Kidney tubule cell (primary cell): ENCODE data around the gene ZBTB47.

Experiments used
- DNase-seq: peaks from one replicate; pipeline ENCODE4 v3.0.0-alpha.2; 2018; ENCODE audit warnings: low spot score

Gene ZBTB47

DNA sequence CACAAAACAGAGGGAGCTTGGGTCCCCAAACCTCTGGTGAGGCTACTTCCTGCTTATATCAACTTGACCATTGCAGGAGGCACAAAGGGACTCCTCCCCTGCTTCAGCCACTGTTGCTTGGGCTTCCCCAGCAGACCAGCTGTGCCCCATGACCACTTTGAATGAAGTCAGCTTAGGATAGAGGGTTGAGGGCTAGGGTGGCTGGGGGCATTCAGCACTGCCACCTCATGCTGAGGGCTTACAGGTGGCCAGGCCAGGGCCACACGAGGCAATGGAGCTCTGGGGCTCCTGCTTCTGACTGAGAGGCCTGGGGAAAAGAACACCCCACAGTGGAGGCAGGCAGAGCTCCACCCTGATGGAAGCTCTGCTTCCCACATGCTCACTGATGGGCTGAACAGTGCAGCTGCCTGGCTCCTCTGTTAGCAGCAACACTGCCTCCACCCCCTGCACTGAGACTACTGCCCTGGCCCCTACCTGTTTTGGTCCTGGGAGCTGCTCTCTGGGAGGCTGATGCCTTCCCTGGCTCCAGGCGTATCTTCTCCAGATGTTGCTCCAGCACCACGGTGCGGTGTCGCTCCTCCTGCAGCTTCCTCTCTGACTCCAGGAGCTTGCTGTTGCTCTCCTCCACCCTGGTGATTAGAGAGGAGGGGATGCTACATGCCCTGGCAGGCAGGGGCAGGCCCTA is 59.3 kb downstream of the ZBTB47 start:
- DNase-seq: no peak

DNA sequence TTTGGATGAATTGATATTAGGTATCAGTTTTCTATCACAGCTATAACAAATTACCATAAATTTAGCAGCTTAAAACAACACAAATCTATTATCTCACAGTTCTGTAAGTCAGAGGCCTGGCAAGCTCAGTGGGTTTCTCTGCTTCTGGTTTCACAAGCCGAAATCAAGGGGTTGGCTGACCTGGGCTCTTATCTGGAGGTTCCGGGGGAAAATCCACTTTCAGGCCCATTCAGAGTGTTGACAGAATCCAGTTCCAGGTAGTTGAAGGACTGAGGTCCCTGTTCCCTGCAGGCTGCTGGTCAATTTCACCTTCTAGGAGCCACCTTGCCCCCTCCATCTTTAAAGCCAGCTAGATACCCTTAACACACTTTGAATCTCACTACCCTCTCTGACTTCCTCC is 60.2 kb downstream of the ZBTB47 start:
- no peak for DNase-seq

DNA sequence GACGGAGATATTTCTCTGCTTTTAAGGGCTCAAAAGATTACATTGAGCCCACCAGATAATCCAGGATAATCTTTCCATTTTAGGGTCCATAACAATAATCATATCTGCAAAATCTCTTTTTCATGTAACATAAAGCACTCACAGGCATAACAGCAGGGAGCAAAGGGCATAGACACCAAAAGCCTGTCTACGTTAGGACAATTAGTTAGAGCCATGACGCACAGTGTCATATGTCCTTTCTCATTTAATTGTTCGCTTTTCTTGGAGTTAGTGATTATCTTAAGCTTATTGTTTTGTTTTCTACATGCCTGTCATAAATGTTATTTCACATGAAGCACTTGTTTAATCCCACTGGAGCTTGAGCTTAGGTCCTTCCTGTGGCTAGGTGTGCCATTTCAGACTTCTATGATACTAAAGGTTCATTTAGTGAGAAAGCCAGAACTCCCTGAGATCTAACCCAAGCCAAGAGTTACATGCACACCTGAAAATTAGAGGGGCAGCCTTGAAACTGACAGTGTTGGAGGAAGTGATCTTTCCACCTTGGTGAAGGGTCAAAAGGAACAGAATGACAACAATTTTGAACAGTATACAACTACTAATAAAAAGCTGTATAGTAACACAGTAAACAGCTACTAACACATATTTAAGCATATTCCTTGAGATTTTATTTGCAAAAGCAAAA is 60.8 kb downstream of the ZBTB47 start:
- DNase-seq: no peak
